NCI-H187 (cell line): ENCODE measurements around the gene ATP6V1D.
"Not testable (repeated sequence)": the region's sequence is repeated elsewhere in the genome, so short reads cannot be mapped to it uniquely, and the experiment has no call there.

Experiments used
- DNase-seq, 2 experiments: peaks; one replicate each; lab custom pipeline; 2025; lab: John Stamatoyannopoulos, UW

The ATP6V1D gene

GRCh38 chr14:67370830-67371229, 11.2 kb upstream of the ATP6V1D start:
- DNase-seq = no peak

- no peak for DNase-seq
Measured at GRCh38 chr14:67365476-67365875, 5.9 kb upstream of the ATP6V1D start.

DNA sequence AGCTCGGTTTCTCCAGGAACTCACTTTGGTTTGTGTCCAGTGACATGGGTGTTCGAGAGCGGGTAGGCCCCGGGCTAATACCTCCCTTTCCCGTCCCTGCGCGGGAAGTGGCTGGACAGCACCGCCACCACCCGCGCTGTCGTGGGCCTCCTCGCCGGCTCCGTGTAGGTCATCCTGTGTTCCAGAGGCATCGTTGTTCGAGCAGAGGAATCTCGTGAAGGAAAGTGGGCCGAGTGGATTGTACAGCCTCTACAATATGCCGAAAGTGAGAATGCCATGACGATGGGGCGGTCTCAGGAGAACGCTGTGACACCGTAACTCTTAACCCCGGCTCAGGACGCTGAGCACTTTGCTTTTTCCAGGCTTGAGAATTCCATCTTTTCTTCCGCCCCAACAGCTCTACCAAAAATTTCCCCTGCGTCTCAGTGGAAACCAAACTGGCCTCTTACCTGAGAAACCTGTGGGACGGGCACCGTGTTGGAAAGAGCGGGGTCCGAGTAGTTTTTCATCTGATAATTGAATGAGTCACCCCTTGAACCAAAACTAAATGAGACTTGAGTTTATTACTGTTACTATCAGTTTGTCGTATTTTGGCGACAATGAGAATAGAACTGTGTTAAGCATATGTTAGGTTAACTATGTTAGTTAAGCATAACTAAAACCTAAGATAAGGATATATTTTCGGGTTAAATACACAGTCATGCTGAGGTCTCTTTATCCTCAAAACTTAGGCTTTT, 1.0 kb upstream of the ATP6V1D start:
- no peak for DNase-seq

DNA sequence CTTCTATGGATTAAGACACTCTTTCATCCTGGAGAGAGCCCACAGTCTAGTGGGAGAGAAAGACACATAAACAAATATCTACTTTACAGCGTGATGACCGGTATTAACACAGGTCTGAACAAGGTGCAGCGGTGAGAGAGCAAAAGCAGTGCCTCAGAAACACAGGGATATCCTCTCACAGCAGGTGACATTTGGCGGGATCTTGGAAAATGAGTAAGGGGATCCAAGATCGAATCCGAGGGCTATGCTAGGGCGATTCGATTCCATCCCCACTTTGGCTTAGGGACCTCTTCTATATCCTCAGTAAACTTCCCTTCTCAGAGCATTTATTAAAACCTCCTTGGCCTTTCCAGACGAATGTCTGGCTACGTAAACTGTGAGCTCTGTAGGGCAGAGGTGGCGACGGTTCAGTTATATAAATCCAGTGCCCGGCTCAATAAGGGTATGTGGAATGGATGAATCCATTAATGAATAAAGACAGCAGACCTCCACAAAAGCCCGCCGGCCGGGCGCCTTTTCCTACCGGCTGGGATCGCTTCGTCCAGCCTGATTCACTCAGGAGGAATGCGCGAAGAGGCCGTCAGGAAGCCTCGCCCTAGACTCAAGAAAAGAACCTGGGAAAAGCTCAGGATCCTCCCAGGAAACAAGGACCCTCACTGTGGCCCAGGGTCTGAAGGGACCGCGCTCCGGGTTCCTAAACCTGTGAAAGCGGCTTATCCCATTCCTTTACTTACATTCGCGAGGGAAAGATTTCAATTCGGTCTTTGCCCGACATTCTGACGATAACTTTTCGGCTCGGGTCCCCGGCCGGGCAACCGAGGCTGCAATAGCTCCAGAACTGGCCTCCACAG, 455 bp downstream of the ATP6V1D start:
- DNase-seq = no peak

GRCh38 chr14:67357969-67358354, 1.6 kb downstream of the ATP6V1D start:
- no peak for DNase-seq

DNA sequence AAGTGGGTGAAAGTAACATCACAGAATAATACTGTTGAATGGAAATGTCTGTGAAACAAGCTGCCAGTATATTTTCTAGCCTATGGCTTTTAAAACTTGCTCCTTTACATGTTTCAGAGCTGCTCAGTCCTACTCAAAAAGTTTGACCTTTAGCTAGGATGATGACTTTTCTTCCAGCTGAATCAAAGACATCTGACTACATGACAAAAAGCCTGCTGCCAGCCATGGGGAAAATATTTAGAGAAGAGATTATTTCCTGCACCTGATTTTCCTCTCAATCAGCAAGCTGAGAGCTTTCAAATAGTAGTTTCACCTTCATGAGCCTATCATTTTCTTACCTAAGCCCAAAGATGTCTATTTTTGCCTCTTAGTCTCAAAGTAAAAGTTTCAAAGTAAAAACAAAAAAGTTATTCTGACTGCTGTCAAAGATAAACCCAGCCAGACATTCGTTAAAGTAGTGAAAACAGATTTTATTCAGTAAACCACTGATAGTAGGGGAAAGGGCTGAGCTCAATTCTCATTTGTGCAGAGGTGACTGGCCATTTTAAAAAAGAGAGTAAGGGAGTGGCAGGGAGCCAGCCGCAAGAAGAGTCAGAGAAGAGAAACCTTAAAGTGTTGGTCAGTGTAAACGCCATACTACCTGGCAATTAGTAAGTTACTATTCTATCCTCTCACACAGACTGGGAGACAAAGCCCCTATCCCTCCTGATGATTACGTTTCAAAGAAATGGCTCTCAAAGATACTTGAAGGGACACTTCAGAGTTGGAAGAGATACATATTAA, 2.2 kb downstream of the ATP6V1D start:
- no peak for DNase-seq

GRCh38 chr14:67352055-67352454, 7.5 kb downstream of the ATP6V1D start:
- DNase-seq = no peak

- no peak for DNase-seq
Measured at GRCh38 chr14:67345583-67345982, 14.0 kb downstream of the ATP6V1D start.

GRCh38 chr14:67343601-67344230, 15.9 kb downstream of the ATP6V1D start:
- no peak for DNase-seq

DNA sequence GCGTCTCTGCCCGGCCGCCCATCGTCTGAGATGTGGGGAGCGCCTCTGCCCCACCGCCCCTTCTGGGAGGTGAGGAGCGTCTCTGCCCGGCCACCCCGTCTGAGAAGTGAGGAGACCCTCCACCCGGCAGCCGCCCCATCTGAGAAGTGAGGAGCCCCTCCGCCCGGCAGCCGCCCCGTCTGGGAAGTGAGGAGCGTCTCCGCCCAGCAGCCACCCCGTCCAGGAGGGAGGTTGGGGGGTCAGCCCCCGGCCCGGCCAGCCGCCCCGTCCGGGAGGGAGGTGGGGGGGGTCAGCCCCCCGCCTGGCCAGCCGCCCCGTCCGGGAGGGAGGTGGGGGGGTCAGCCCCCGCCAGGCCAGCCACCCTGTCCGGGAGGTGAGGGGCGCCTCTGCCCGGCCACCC, 18.4 kb downstream of the ATP6V1D start:
- not testable (repeated sequence) for DNase-seq

DNA sequence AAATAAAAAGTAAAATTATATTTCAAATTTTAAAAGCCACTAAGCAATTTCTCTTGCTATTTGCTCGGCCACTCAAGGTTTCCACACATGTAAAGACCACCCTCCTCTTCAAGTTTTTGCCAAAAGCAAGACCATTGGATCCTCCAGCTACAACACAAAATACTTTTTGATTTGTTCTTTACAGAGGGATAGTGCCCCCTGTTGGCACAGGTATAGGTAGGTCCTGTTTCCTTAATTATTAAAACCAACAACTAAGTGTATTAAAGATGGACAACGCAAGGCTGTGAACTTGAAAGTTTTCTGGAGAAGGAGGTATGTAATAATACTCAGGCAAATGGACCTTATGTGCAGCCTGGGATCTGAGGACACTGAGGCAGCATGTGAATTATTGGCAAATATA, 23.8 kb downstream of the ATP6V1D start:
- no peak for DNase-seq

DNA sequence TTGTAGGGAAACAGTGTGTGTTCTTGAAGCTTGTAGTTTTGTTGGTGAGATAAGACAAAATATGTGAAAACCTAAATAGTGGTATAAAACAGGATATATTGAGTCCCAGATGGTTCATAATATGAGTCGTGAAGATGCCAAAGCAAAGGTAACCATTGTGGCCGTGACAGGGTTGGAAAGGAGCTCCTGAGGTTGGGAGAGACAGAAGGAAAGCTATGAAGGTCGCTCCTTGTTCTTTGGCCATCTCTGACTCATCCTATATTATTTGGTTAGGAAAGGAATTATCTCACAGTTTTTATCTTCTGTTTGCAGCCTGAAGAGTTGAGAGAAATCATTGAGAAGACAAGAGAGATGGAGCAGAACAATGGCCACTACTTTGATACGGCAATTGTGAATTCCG, 27.1 kb downstream of the ATP6V1D start:
- no peak for DNase-seq

DNA sequence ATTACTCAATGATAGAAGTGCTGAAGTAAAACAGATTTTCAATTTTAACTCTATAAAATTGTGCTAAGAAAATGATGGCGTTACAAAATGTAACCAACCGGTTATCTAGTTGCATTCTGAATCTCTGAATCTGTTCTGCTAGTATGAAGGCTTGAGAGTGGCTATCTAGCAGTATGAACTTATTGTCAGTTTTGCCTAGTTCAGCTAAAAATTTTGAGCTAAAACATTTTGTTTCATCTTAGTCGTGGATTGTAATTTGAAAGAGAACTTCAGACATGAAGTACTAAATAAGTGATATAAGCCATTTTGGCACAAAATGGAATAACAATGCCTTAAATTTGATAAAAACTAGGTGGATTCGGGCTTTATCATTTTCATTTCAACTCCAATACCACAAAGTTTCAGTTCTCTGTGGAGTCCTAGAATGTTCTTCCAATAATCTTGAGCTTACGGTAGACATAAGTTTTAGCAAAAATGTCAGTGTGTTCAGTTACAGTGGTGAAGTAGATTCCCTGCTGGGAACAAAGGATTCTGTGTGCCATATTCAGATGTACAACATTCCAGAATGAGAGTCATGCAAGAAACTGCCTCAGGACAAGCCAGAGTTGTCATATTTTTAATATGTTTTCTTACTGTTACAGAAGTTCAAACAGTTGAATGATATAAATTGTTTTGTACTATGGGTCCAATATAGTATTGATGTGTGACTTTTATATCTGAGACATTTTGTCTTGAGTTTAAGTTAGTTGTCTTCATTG, 28.1 kb downstream of the ATP6V1D start:
- no peak for DNase-seq

- DNase-seq = not testable (repeated sequence)
Measured at GRCh38 chr14:67329666-67330065, 29.9 kb downstream of the ATP6V1D start.

DNA sequence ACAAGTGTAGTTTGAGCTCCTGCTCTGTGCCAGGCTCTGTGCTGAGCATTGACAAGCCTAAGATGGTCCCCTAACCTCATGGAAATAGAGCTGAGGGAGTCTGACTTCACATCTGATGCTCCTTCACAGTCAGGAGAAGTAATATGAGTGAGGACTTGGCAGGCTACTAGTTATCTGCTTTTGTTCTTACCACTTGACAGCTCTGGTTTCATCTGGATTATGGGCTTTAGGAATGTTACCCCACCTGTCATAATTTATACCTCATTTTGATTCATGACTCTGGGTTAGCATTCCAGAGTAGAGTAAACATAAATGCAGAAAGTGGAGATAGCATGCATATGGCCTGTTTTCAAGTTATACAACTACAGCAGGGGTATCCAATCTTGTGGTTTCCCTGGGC, 40.5 kb downstream of the ATP6V1D start:
- no peak for DNase-seq

DNA sequence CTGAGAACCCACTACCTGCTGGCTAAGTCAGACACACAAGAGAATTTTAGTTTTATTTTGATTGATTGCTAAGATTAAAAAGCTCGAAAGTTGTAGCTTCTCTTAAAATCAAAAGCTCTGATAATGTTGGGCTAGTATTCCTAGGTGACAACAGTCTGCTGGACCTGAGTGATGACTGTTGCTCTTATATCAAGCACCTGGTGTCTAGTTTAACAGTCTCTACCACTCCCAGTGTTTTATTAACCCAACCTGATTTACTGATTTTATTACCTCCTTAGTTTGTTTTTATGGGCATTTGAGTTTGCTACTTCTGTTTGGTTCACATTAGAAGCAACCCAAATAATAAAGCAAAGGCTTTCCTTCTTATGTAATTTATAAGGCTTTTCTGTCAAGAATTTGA, 41.8 kb downstream of the ATP6V1D start:
- DNase-seq = no peak

DNA sequence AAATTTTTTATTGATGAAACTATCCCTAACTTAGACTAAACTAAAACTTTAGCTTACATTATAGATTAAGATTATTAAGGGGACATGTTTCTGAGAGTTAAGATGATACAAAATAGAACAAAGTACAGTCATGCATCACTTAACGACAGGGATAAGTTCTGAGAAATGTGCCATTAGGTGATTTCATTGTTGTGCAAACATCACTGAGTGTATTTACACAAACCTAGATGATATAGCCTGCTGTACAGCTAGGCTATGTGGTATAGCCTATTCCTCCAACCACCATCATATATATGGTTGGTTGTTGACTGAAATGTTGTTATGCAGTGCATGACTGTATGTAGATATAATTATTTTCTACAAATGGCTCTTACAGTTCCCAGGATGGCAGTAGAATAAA, 46.5 kb downstream of the ATP6V1D start:
- no peak for DNase-seq

DNA sequence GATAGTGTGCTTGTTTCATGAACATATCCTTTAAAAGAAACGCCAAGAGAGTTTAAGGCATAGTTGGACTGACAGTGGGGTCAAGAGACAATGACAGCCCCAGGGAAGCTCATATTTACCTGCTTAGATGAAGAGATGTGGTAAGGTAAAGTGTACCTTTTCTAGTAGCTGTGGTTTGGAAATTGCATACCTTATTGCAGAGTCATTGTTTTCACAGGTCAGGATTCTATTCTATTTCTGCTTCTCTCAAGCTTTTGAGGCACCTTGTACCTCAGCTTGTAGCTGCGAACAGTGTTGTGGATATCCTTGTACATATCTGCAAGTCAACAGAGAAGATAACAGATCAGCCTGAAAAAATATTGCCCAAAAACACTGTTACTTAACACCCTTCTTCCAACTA, 47.7 kb downstream of the ATP6V1D start:
- DNase-seq = no peak
